LoVo (cell line): ENCODE measurements around the gene VPS13D.
"Not testable (repeated sequence)": the region's sequence is repeated elsewhere in the genome, so short reads cannot be mapped to it uniquely, and the experiment has no call there.

Experiments used
- DNase-seq: peaks from one replicate; pipeline ENCODE4 v3.0.0-alpha.2; 2016; ENCODE audit warnings: low spot score

VPS13D gene

DNA sequence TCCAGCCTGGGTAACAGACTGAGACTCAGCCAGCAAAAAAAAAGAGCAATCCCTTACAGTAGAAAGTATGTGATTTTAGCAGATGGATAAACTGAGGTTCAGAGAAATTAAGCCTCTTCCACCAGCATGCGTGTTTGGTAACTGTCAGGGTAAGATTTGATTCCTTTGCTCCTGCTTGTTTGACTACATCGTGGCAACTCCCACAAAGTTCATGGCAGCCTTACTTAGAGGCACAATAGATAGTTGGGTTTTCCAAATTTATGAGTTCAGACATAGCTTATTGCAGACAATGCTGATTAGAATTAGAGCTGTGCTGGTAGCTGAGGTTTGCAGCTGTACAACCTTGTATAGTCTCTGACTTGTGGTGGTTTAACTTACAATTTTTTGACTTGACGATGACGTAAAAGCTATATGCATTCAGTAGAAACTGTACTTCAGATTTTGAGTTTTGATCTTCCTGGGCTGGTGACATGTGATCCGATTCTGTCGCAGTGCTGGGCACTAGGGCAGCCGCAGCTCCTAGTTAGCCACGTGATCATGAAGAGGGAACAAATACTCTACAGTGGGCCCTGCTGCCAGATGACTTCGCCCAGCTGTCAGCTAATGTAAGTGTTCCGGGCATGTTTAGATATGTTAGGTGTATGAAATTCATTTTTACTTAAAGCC is 220.4 kb downstream of the VPS13D start:
- no peak for DNase-seq

DNA sequence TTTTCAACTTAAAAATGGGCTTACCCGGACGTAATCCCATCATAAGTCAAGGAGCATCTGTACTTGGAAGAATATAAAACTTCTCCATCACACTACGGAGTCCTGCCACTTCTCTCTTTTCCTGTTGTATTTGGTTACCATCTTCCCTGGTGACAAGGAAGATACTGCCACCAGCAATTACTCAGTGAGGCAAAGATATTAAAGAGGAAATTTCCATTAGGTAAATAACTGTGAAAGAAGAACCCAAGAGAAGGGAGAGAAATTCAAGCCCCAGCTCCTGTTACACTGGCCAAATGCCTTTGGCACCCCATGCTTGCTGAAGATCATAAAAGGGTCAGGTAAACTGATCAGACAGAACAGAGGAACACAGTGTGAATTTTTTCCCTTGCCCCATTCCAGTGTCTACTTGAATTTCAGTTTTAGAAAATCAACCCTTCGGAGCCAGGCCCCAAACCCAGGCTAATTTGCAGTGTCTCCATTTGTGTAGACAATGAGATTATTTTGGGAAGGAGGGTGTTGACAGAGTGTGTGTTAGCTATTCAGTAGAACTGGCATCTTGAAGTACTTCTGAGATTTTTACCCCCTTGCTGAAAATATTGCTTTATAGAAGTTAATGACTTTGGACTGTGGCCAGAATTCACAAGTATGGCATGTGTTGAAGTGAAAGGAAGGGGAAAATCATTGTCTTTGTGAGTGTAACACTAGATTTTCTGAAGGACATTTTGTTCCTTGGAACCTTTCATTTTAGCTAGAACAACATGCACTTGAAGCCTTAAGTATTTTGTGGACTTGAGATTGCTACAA is 221.1 kb downstream of the VPS13D start:
- no peak for DNase-seq

DNA sequence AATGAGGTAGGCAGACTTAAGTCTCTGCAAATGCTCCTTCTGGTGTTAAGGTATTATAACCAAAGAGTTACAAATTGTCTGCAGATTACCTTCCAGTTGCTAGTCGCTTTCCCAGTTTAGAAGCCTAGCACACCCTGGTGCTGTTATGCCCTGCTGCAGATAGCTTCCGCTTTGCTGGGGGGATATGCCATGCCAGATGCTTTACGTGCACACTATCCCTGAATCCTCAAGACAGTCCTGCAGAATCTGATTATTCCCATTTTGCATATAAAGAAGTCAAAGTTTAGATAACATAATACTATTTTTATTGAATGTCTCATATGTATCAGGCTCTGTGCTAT is 221.7 kb downstream of the VPS13D start:
- DNase-seq = no peak

DNA sequence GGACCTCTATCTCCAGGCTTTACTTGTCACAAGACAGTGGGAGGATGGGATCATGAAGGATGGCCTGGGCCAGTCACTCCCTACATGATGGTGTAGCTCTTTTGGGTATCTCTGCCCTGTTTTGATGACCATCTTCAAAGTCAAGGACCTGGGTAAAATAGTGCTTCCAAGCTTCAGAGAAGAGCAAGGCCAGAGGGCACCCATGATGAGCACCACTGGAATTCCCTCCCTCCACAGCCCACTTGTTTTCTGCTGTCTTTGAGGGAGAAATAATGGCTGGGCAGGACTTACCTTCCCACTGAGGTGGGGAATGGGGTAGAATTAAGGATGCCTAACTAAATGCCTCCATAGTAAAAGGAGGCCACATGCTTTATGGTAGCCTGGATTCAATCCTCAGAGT is 222.4 kb downstream of the VPS13D start:
- no peak for DNase-seq

- no peak for DNase-seq
Measured at GRCh38 chr1:12453400-12454343, 223.8 kb downstream of the VPS13D start.

DNA sequence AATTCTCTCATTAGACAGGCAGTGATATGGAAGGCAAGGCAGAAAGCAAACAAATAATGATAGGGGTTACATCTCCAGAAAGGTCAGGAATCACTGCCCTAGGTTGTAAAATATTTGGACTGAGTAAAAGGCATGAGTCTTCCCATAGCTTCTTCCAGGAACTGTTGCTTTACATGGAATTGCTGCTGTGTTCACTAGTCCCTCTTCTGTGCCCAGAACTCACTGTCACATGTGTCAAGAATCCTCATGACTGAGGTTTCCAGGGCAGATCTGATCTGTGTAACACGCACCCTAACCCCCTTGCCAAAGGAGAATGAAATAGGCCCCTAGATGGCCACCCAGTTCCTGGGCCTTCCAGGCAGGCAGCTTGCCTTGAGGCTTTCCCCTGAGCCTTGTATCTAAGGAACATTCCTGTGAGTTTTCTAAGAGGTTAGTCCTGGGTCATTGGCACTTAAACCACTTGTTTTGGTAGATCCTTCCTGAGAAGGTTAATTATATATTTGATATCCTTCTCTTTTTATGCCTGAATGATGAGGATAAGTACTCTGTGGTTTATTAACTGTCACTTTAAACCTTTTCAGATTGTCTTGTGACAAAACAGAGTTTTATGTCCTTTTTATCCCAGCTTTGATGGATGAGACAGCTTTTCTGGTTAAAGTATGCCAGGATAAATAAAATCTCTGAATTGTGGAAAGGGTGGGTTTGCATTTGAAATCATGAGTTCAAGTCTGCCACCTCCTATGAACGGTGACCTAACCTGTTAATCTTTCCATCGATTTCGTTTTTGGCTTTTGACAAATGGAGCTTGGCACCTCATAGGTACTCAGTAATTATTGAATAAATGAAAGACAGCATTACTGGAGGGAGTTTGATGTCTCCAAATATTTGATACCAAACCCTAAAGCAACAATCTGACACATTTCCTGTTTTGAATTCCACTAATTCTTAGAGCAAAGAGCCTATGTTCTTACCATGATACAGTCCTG is 224.9 kb downstream of the VPS13D start:
- no peak for DNase-seq

DNA sequence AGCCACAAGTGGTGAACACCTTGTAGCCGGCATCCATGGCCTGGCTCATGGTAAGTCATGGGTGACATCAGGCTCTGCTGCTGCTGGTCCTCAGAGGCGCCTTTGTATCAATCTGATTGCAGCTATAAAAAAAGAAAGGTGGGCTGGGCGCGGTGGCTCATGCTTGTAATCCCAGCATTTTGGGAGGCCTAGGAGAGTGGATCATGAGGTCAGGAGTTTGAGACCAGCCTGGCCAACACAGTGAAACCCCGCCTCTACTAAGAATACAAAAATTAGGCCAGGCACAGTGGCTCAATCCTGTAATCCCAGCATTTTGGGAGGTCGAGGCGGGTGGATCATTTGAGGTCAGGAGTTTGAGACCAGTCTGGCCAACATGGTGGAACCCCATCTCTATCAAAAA is 226.3 kb downstream of the VPS13D start:
- not testable (repeated sequence) for DNase-seq

GRCh38 chr1:12456979-12457378 is 227.1 kb downstream of the VPS13D start:
- no peak for DNase-seq

DNA sequence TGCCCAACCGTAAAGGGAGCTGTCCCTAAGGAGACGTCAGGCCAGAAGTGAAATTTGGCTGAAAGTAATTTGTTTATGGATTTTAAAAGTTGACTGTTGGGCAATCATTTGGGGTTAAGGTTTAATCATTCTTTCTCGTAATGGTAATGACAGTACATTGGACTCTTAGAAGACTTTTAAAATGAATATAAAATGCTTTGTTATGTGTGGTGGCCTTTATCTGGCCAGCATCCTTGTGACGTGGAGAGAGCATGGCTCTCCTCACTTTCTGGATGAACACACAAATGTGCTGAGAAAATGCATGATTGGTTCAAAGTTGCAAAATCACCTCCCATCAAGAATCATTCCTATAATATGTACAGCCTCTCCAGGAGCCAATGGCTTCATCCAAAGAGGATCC is 227.9 kb downstream of the VPS13D start:
- no peak for DNase-seq

DNA sequence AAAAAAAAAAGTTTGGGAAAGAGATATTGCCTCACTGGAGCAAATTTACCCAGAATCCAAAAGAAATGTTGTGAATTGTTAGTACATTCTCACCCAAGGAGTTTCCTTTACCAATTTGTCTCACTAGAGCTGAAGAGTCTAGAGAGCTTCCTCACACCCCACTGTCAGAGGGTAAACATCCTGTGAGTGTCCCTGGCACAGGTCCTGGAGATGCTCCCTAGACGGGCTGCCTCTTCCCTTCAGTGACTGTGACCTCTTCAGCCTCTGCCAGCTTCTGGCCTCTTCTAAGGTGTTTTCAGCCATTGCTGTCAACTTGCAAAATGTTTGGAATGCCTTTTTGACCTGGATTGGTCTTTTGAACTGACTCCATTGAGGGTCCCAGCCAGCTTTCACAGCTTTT is 228.7 kb downstream of the VPS13D start:
- no peak for DNase-seq

- no peak for DNase-seq
Measured at GRCh38 chr1:12460121-12460520, 230.3 kb downstream of the VPS13D start.

- DNase-seq = no peak
Measured at GRCh38 chr1:12460911-12461621, 231.2 kb downstream of the VPS13D start.

GRCh38 chr1:12461754-12462153 is 231.9 kb downstream of the VPS13D start:
- no peak for DNase-seq

DNA sequence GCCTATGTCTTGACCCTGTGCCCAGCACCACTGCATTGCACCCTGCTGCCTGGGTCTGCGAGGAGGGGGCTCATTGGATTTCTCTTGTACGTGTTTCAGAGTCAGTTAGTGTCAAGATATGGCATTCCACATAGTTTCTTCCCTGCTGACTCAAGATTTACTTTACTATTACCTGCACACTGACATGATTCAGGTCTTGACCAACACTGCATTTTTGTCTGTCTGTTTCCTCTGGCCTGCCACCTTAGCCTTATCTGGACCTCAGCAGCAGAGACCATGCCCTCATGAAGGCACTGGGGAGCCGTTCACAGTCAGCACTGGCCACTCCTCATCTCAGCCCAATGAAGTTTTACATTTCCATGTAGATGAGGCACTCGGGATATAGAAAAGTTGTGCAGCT is 232.8 kb downstream of the VPS13D start:
- no peak for DNase-seq

- DNase-seq = no peak
Measured at GRCh38 chr1:12464045-12464461, 234.2 kb downstream of the VPS13D start.

GRCh38 chr1:12464598-12465056 is 234.8 kb downstream of the VPS13D start:
- DNase-seq = no peak

DNA sequence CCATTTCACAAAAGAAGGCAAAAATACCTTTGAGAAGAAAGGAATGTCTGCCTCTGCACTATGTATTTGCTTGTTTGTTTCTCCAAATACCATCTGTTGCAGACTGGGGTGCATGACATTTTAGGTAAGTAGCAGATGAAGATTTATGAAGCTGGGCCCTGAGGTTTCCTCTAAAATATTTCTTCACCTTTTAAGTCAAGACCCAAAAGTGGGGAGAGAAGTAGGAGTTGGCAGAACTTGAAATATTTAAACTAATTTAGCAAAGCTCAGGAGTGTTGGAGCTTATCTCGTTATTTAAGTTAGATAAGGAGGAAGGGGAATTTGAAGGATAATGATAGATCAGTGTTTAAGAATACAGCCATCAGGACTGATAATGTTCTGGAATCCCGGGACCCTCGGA is 235.3 kb downstream of the VPS13D start:
- no peak for DNase-seq

- DNase-seq = no peak
Measured at GRCh38 chr1:12466816-12467215, 237.0 kb downstream of the VPS13D start.

GRCh38 chr1:12467570-12468286 is 237.9 kb downstream of the VPS13D start:
- DNase-seq = no peak

DNA sequence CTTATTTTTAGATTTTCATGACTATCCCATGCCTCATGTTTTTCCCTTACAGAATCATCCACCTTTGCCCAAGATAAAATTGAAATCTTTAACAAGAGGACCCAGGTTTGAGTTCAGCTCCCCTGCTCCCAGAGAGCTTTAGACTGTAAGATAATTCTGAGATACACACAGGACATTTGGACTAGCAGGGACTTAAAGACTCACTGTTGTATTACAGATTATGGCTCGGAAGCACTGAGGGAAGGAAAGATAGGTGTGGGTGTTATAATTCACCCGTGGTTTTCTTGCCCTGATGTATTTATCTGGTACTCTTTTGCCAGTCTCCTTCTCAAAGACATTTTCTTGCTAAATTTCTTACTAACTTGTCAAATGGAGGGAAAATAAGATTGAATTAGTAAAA is 238.5 kb downstream of the VPS13D start:
- no peak for DNase-seq
